HL-60 (cell line): ENCODE data around the gene WWOX.

Experiments
- GABPA ChIP-seq: IDR thresholded peaks from 2 replicates; pipeline ENCODE4 v1.6.1; 2012; ENCODE audit warnings: low read depth
- POLR2AphosphoS5 ChIP-seq: IDR thresholded peaks from 2 replicates; pipeline ENCODE4 v1.6.1; 2012; ENCODE audit warnings: low read depth
- SPI1 ChIP-seq: IDR thresholded peaks from 2 replicates; pipeline ENCODE4 v1.6.1; 2012; ENCODE audit warnings: low read depth, mild to moderate bottlenecking, borderline replicate concordance
- TF ChIP-seq, protein P1 (sequence below): IDR thresholded peaks from one replicate; pipeline ENCODE4 v1.5.1; 2011; ENCODE audit warnings: low read length, control low read depth, inconsistent platforms; ENCODE audit not compliant: insufficient read depth
- TF ChIP-seq, protein P2 (sequence below): IDR thresholded peaks from 2 replicates; pipeline ENCODE4 v1.6.1; 2012; ENCODE audit warnings: low read depth; ENCODE audit not compliant: insufficient replicate concordance

DNA sequence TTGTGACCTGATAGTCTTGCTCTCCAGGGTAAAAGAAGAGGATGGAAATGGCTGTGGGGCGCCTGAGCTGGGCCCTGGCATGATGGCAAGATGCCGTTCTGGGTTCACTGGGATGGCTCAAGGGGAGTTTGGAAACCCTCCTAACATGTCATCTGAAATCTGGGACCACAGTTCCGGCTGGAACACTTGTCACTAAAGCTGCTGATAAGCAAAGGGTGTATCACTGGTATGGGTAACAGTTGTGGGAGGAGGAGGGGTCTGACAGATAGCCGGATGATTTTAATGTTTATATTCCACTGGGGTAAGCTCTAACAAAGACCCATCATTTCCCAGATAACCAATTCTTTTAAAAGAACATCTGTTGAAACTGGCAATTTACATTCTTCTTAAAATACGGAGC lies 390.2 kb downstream of the WWOX start:
- TF ChIP-seq, protein P1, sequence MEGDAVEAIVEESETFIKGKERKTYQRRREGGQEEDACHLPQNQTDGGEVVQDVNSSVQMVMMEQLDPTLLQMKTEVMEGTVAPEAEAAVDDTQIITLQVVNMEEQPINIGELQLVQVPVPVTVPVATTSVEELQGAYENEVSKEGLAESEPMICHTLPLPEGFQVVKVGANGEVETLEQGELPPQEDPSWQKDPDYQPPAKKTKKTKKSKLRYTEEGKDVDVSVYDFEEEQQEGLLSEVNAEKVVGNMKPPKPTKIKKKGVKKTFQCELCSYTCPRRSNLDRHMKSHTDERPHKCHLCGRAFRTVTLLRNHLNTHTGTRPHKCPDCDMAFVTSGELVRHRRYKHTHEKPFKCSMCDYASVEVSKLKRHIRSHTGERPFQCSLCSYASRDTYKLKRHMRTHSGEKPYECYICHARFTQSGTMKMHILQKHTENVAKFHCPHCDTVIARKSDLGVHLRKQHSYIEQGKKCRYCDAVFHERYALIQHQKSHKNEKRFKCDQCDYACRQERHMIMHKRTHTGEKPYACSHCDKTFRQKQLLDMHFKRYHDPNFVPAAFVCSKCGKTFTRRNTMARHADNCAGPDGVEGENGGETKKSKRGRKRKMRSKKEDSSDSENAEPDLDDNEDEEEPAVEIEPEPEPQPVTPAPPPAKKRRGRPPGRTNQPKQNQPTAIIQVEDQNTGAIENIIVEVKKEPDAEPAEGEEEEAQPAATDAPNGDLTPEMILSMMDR, result no peak
- TF ChIP-seq POLR2AphosphoS5 (no peak), GABPA (no peak), SPI1 (no peak)
- TF ChIP-seq, protein P2, sequence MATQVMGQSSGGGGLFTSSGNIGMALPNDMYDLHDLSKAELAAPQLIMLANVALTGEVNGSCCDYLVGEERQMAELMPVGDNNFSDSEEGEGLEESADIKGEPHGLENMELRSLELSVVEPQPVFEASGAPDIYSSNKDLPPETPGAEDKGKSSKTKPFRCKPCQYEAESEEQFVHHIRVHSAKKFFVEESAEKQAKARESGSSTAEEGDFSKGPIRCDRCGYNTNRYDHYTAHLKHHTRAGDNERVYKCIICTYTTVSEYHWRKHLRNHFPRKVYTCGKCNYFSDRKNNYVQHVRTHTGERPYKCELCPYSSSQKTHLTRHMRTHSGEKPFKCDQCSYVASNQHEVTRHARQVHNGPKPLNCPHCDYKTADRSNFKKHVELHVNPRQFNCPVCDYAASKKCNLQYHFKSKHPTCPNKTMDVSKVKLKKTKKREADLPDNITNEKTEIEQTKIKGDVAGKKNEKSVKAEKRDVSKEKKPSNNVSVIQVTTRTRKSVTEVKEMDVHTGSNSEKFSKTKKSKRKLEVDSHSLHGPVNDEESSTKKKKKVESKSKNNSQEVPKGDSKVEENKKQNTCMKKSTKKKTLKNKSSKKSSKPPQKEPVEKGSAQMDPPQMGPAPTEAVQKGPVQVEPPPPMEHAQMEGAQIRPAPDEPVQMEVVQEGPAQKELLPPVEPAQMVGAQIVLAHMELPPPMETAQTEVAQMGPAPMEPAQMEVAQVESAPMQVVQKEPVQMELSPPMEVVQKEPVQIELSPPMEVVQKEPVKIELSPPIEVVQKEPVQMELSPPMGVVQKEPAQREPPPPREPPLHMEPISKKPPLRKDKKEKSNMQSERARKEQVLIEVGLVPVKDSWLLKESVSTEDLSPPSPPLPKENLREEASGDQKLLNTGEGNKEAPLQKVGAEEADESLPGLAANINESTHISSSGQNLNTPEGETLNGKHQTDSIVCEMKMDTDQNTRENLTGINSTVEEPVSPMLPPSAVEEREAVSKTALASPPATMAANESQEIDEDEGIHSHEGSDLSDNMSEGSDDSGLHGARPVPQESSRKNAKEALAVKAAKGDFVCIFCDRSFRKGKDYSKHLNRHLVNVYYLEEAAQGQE, result no peak
